Vagina (tissue), 2 donors: ENCODE measurements around the gene SLMAP.

Source experiments
- CTCF ChIP-seq, 3 experiments: fragments of 450-650 bp in 2 of 3; fragments of 200-600 bp in 1 of 3; sonication (generic) in 1 of 3; IDR thresholded peaks; one replicate each; pipeline ENCODE4 v1.5.1; 2017 to 2019; ENCODE audit warnings: antibody characterized with exemption in 3 of 3, mild to moderate bottlenecking in 2 of 3, moderate library complexity in 2 of 3
- POLR2A ChIP-seq, 2 donors: fragments of 450-650 bp; IDR thresholded peaks; one replicate each; pipeline ENCODE4 v1.6.1; 2017; ENCODE audit warnings: antibody characterized with exemption in 2 of 2, mild to moderate bottlenecking in 2 of 2, moderate library complexity in 2 of 2

GRCh38 chr3:57927166-57927565 is 171.1 kb downstream of the SLMAP start:
- no peak for TF ChIP-seq CTCF (IDR thresholded peaks at IDR 0.05)
- no peak for TF ChIP-seq POLR2A (IDR thresholded peaks at IDR 0.05)
